HepG2 (cell line): Measurements from ENCODE around the gene TMEM240. TPM values are rescaled to one million over a fixed set of nuclear protein-coding genes. Genes with fewer than 3 reads are reported as not detected.

ENCODE experiments used
- ATAC-seq: fragments of 200-7000 bp; cut with Tn5 transposase; 3 replicates; pipeline ENCODE4 v1.9.1; 2020; ENCODE audit warnings: mild to moderate bottlenecking, moderate library complexity
- BruUV-seq: library from RNA; stranded (reverse); fragments of 400-500 nt; replicated peaks from 2 replicates; lab custom pipeline; 2021; lab: Mats Ljungman, UMichigan
- CTCF ChIA-PET: fragments of 300-600 bp; formaldehyde crosslinking; extraction: SDS; loops from one replicate; lab custom pipeline; 2021; ENCODE audit warnings: low total read pairs, inconsistent platforms, low intra/inter-chr PET ratio; lab: Yijun Ruan, JAX
- POLR2A ChIA-PET: fragments of 350-600 bp; sonication (Branson Sonifier 250); formaldehyde crosslinking; loops from one replicate; lab custom pipeline; 2020; ENCODE audit warnings: antibody characterized with exemption, inconsistent platforms; lab: Yijun Ruan, JAX
- DNase-seq: peaks from one replicate; pipeline ENCODE4 v3.0.0-alpha.2; 2015; ENCODE audit warnings: low spot score
- FAIRE-seq: peaks from 3 replicates; lab custom pipeline; 2011; peaks lifted over from hg19 to GRCh38; lab: Jason Lieb, UNC
- H2AFZ ChIP-seq: one replicate; pipeline ENCODE4 v1.6.1; 2011; ENCODE audit warnings: low read length, inconsistent platforms
- H3K27ac ChIP-seq: fragments of 300-600 bp; 3 replicates; pipeline ENCODE4 v1.8.0; 2011; ENCODE audit warnings: mixed run types, mild to moderate bottlenecking, mixed read lengths, low read length, inconsistent platforms; ENCODE audit not compliant: insufficient read depth; ENCODE audit errors: extremely low read length
- H3K27me3 ChIP-seq, 2 experiments: fragments of 200-600 bp in 1 of 2; 2 replicates in 1 of 2; 3 replicates in 1 of 2; pipeline versions ENCODE4 v1.6.0 to v1.8.0; 2011; ENCODE audit warnings: low read length in 2 of 2, mild to moderate bottlenecking in 2 of 2, moderate library complexity in 2 of 2, inconsistent platforms in 1 of 2; ENCODE audit not compliant: insufficient read depth in 2 of 2, control insufficient read depth in 1 of 2
- H3K36me3 ChIP-seq, 2 experiments: fragments of 200-600 bp in 1 of 2; replicated peaks in 1 of 2; 2 replicates in 1 of 2; 3 replicates in 1 of 2; pipeline versions ENCODE4 v1.5.1 to v1.8.0; 2011; ENCODE audit warnings: low read length in 2 of 2, inconsistent platforms in 1 of 2; ENCODE audit not compliant: insufficient read depth in 2 of 2, control insufficient read depth in 1 of 2
- H3K4me1 ChIP-seq: 2 replicates; pipeline ENCODE4 v1.5.1; 2012; ENCODE audit warnings: low read length, inconsistent platforms; ENCODE audit not compliant: insufficient read depth
- H3K4me2 ChIP-seq: 2 replicates; pipeline ENCODE4 v1.6.0; 2011; ENCODE audit warnings: low read depth, low read length, inconsistent platforms
- H3K4me3 ChIP-seq, 3 experiments: fragments of 200-600 bp in 1 of 3; sonication (generic), shearing (Covaris generic) in 1 of 3; replicated peaks in 1 of 3; 2 replicates each; pipeline ENCODE4 v1.5.1; 2011 to 2016; ENCODE audit warnings: low read length in 3 of 3, inconsistent platforms in 2 of 3, low read depth in 2 of 3, mild to moderate bottlenecking in 2 of 3, control low read depth in 1 of 3, mixed read lengths in 1 of 3; ENCODE audit not compliant: insufficient read depth in 1 of 3
- H3K79me2 ChIP-seq: one replicate; pipeline ENCODE4 v1.6.1; 2011; ENCODE audit warnings: low read length, inconsistent platforms; ENCODE audit not compliant: insufficient read depth
- H3K9ac ChIP-seq: 2 replicates; pipeline ENCODE4 v1.6.0; 2011; ENCODE audit warnings: mild to moderate bottlenecking, low read depth, low read length, inconsistent platforms; ENCODE audit not compliant: insufficient read depth
- H3K9me3 ChIP-seq: 2 replicates; pipeline ENCODE4 v1.5.1; 2012; ENCODE audit warnings: mild to moderate bottlenecking, low read length
- H4K20me1 ChIP-seq: 2 replicates; pipeline ENCODE4 v1.6.0; 2011; ENCODE audit warnings: inconsistent platforms, mild to moderate bottlenecking, low read length, moderate library complexity; ENCODE audit not compliant: insufficient read depth
- CENPT ChIP-seq: sonication (generic); formaldehyde crosslinking; IDR thresholded peaks from 2 replicates; pipeline ENCODE4 v1.8.0; 2022; ENCODE audit warnings: low read depth, mild to moderate bottlenecking, moderate library complexity, missing genetic modification reagents
- LRRFIP1 ChIP-seq: sonication (generic); formaldehyde crosslinking; conservative IDR thresholded peaks from 2 replicates; pipeline ENCODE4 v1.4.0; 2020; ENCODE audit warnings: missing genetic modification reagents
- ZFY ChIP-seq: sonication (generic); formaldehyde crosslinking; IDR thresholded peaks from 2 replicates; pipeline ENCODE4 v1.4.0; 2020; ENCODE audit warnings: missing genetic modification reagents
- ZNF407 ChIP-seq: sonication (generic); formaldehyde crosslinking; IDR thresholded peaks from one replicate; pipeline ENCODE4 v1.5.1; 2020; ENCODE audit warnings: mild to moderate bottlenecking, missing genetic modification reagents; ENCODE audit errors: not compliant biosample characterization
- ZNF687 ChIP-seq: sonication (generic); formaldehyde crosslinking; IDR thresholded peaks from 2 replicates; pipeline ENCODE4 v1.5.1; 2020; ENCODE audit warnings: mild to moderate bottlenecking, missing genetic modification reagents, moderate library complexity
- ZNF841 ChIP-seq: sonication (generic); formaldehyde crosslinking; IDR thresholded peaks from 2 replicates; pipeline ENCODE4 v1.8.1; 2023; ENCODE audit warnings: missing genetic modification reagents, borderline replicate concordance
- WGBS: methylation state at CpG from one replicate; pipeline ENCODE4 v1.1.6; 2017; ENCODE audit warnings: low lambda C conversion rate; 5-methylcytosine and 5-hydroxymethylcytosine counted together
- in situ Hi-C: cut with HindIII; loops from 2 replicates; pipeline ENCODE4 v1.10.0; 2017; ENCODE audit warnings: low pct_unique_long_range_greater_than_20kb; ENCODE audit not compliant: extremely low pct_ligation_motif_present
- intact Hi-C: fragments of 100-400 bp; cut with micrococcal nuclease; formaldehyde crosslinking; loops from one replicate; pipeline ENCODE4 v1.10.0; 2022; ENCODE audit not compliant: unreplicated experiment
- polyA plus RNA-seq, 8 experiments: library from polyadenylated mRNA; depleted of rRNA in 3 of 8; stranded (reverse) in 7 of 8; unstranded in 1 of 8; fragments of >200 nt; fragmentation: Illumina TruSeq in 4 of 8; extraction: Trizol in 4 of 8; gene quantifications; 2 replicates each; pipeline versions ENCODE4 v1.2.1 to v1.2.3, GENCODE V29; 2011 to 2016; ENCODE audit warnings: low read depth in 4 of 8, missing spikeins in 1 of 8, mixed read lengths in 1 of 8; ENCODE audit not compliant: insufficient read depth in 1 of 8
- total RNA-seq, 5 experiments: library from RNA; depleted of rRNA; stranded (reverse); fragments of >200 nt; fragmentation: Illumina TruSeq; extraction: Trizol; gene quantifications; 2 replicates each; pipeline ENCODE4 v1.2.3, GENCODE V29; 2016; ENCODE audit warnings: low read depth in 1 of 5

TMEM240 gene
- total and polyA plus RNA-seq, 2 of the 13 experiments (the other 11 are each of a cell fraction or from before 2014, with no cell fraction given) = 0.17 TPM; not detected in 1

- Histone ChIP-seq H3K9me3 (no peaks in the 10 kb centered on the region), H4K20me1 (peaks cover 10% of the 10 kb centered on the region), H3K4me2 (peak overlapping the region; percentile 94), H3K4me1 (peaks cover 55% of the 10 kb centered on the region), H3K4me3 (peak overlapping the region; percentile 86 to 99 (median 99)), H2AFZ (no peak overlapping the region), H3K79me2 (peaks cover 45% of the 10 kb centered on the region), H3K27ac (peak overlapping the region; percentile 87), H3K9ac (peak overlapping the region; percentile 96), H3K27me3 (peaks cover 0 to 13% of the 10 kb centered on the region in 2 experiments; a peak in 1 of 5 replicates), H3K36me3 (peaks cover 2 to 11% of the 10 kb centered on the region in 2 experiments; a peak in 4 of 5 replicates)
- BruUV-seq = no TSS peak
- POLR2A ChIA-PET = interaction anchor here (1.7 kb wide), 1 partner anchor 40 kb away, joined by 8 read pairs; no protein-coding TSS in a partner anchor
- in situ Hi-C loops (no loop called here), intact Hi-C loops (no loop called here)
- ATAC-seq (peak; percentile 61), FAIRE-seq (peak; percentile 59), DNase-seq (peak; percentile 57)
- CTCF ChIA-PET = no interaction called here
- 1% methylated on average over 17 of the region's 96 CpGs for WGBS
- no peak for TF ChIP-seq ZNF841 (CRISPR knock-in tag)
- TF ChIP-seq LRRFIP1 = no peak
- TF ChIP-seq ZNF407 (CRISPR knock-in tag) = no peak
- TF ChIP-seq CENPT = no peak
- no peak for TF ChIP-seq ZFY (CRISPR knock-in tag)
- peak; percentile 56 for TF ChIP-seq ZNF687 (CRISPR knock-in tag)
Observed at GRCh38 chr1:1573843-1574720, 33.7 kb upstream of the TMEM240 start.
